HepG2 (cell line): ENCODE data around the gene CX3CR1.

ENCODE experiments used
- FOXJ3 ChIP-seq: sonication (generic); formaldehyde crosslinking; IDR thresholded peaks from 2 replicates; pipeline ENCODE4 v1.4.0; 2020; ENCODE audit warnings: missing genetic modification reagents, mild to moderate bottlenecking, borderline replicate concordance
- IRX3 ChIP-seq: sonication (generic); formaldehyde crosslinking; IDR thresholded peaks from 2 replicates; pipeline ENCODE4 v1.8.1; 2023; ENCODE audit warnings: mild to moderate bottlenecking, low read depth, missing genetic modification reagents, borderline replicate concordance
- JUND ChIP-seq: sonication (generic); formaldehyde crosslinking; IDR thresholded peaks from 2 replicates; pipeline ENCODE4 v1.8.0; 2022; ENCODE audit warnings: mild to moderate bottlenecking, missing genetic modification reagents
- POLR2A ChIP-seq, 2 experiments: IDR thresholded peaks; 2 replicates each; pipeline ENCODE4 v1.6.1; 2011; ENCODE audit warnings: low read depth in 2 of 2, low read length in 2 of 2, mild to moderate bottlenecking in 1 of 2, moderate library complexity in 1 of 2; ENCODE audit not compliant: insufficient read depth in 1 of 2
- RORA ChIP-seq: sonication (generic); formaldehyde crosslinking; IDR thresholded peaks from 2 replicates; pipeline ENCODE4 v1.5.0; 2020; ENCODE audit warnings: mild to moderate bottlenecking, missing genetic modification reagents, moderate library complexity
- SMAD3 ChIP-seq: sonication (generic); formaldehyde crosslinking; IDR thresholded peaks from 2 replicates; pipeline ENCODE4 v1.4.0; 2020; ENCODE audit warnings: missing genetic modification reagents
- YY1 ChIP-seq: IDR thresholded peaks from 2 replicates; pipeline ENCODE4 v1.6.1; 2011; ENCODE audit warnings: low read length, low read depth, moderate library complexity, mild to moderate bottlenecking; ENCODE audit not compliant: insufficient read depth, insufficient replicate concordance
- ZSCAN31 ChIP-seq: sonication (generic); formaldehyde crosslinking; IDR thresholded peaks from 2 replicates; pipeline ENCODE4 v1.5.0; 2020; ENCODE audit warnings: low read depth, mild to moderate bottlenecking, missing genetic modification reagents
- TF ChIP-seq, protein P1 (sequence below): sonication (generic); formaldehyde crosslinking; IDR thresholded peaks from 2 replicates; pipeline ENCODE4 v1.5.0; 2020; ENCODE audit warnings: mild to moderate bottlenecking, missing genetic modification reagents, moderate library complexity
- TF ChIP-seq, protein P2 (sequence below), 2 experiments: sonication (generic) in 1 of 2; formaldehyde crosslinking in 1 of 2; IDR thresholded peaks; 2 replicates each; pipeline versions ENCODE4 v1.5.1 to v1.6.1; 2011 to 2020; ENCODE audit warnings: borderline replicate concordance in 1 of 2, low read depth in 1 of 2, low read length in 1 of 2, mild to moderate bottlenecking in 1 of 2, missing genetic modification reagents in 1 of 2, moderate library complexity in 1 of 2

DNA sequence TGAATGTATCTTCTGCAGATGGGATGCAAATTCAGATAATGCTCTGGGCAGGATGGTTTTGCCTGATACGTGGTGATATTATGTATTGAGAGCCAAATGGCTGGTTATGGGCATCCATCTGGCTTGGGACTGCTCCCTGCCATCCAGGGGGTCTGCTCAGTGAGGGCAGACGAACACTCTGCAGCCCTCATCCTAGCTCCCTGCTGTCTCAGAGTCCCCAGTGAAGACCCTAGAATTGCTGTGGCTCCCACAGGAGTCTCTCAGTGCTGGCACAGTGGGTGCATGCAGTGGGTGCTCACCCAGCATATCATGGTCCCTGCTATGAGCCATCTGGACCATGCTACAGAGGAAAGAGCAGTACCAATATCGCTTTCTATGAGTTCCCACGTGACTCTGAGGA is 10.3 kb downstream of the CX3CR1 start:
- TF ChIP-seq JUND (CRISPR knock-in tag) (no peak), ZSCAN31 (CRISPR knock-in tag) (no peak), FOXJ3 (CRISPR knock-in tag) (no peak), RORA (CRISPR knock-in tag) (no peak), YY1 (no peak), SMAD3 (CRISPR knock-in tag) (no peak), POLR2A (IDR thresholded peaks at IDR 0.05; ENCODE audit: insufficient read depth in 1 of 2, low read depth in 2 of 2, low read length in 2 of 2) (no peak), IRX3 (CRISPR knock-in tag) (no peak)
- TF ChIP-seq, protein P1, sequence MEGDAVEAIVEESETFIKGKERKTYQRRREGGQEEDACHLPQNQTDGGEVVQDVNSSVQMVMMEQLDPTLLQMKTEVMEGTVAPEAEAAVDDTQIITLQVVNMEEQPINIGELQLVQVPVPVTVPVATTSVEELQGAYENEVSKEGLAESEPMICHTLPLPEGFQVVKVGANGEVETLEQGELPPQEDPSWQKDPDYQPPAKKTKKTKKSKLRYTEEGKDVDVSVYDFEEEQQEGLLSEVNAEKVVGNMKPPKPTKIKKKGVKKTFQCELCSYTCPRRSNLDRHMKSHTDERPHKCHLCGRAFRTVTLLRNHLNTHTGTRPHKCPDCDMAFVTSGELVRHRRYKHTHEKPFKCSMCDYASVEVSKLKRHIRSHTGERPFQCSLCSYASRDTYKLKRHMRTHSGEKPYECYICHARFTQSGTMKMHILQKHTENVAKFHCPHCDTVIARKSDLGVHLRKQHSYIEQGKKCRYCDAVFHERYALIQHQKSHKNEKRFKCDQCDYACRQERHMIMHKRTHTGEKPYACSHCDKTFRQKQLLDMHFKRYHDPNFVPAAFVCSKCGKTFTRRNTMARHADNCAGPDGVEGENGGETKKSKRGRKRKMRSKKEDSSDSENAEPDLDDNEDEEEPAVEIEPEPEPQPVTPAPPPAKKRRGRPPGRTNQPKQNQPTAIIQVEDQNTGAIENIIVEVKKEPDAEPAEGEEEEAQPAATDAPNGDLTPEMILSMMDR (CRISPR knock-in tag): no peak
- TF ChIP-seq, protein P2, sequence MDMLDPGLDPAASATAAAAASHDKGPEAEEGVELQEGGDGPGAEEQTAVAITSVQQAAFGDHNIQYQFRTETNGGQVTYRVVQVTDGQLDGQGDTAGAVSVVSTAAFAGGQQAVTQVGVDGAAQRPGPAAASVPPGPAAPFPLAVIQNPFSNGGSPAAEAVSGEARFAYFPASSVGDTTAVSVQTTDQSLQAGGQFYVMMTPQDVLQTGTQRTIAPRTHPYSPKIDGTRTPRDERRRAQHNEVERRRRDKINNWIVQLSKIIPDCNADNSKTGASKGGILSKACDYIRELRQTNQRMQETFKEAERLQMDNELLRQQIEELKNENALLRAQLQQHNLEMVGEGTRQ (IDR thresholded peaks at IDR 0.05; ENCODE audit: low read depth, low read length): no peak
- TF ChIP-seq, protein P2 (CRISPR knock-in tag; IDR thresholded peaks at IDR 0.05; ENCODE audit: borderline replicate concordance): no peak
